HFFc6 (cell line): ENCODE results near the gene WDR31. TPM values are rescaled to one million over a fixed set of nuclear protein-coding genes. Genes with fewer than 3 reads are reported as not detected.

Source experiments
- DNase-seq: peaks from one replicate; pipeline ENCODE4 v3.0.0-alpha.2; 2018
- H3K27ac Mint-ChIP-seq: 2 replicates; pipeline ENCODE4 v1.8.0; 2020; ENCODE audit warnings: mild to moderate bottlenecking, mixed read lengths
- H3K27me3 Mint-ChIP-seq: 2 replicates; pipeline ENCODE4 v1.8.0; 2021; ENCODE audit warnings: mild to moderate bottlenecking, moderate library complexity, mixed read lengths; ENCODE audit not compliant: insufficient read depth
- H3K36me3 Mint-ChIP-seq: 2 replicates; pipeline ENCODE4 v1.8.0; 2021; ENCODE audit warnings: low read depth, mixed read lengths
- H3K4me1 Mint-ChIP-seq: 2 replicates; pipeline ENCODE4 v1.8.0; 2020; ENCODE audit warnings: low read depth, mixed read lengths
- H3K4me3 Mint-ChIP-seq: 2 replicates; pipeline ENCODE4 v1.8.0; 2020; ENCODE audit warnings: mild to moderate bottlenecking, moderate library complexity, mixed read lengths
- H3K9me3 Mint-ChIP-seq: 2 replicates; pipeline ENCODE4 v1.8.0; 2020; ENCODE audit warnings: mild to moderate bottlenecking, mixed read lengths
- total RNA-seq, 6 experiments: library from RNA; stranded (reverse); fragmentation: NEBNext Ultra II Directional; extraction: Animal tissue kit (Norgen Biotek cat#: 25700); gene quantifications; 2 replicates in 1 of 6; 3 replicates in 5 of 6; pipeline ENCODE4 v1.2.3, GENCODE V29; 2021
- TF ChIP-seq, protein P1 (sequence below): fragments of 200-600 bp; sonication (generic); IDR thresholded peaks from 2 replicates; pipeline ENCODE4 v1.5.0; 2021; ENCODE audit warnings: antibody characterized with exemption, mild to moderate bottlenecking

WDR31 gene
- total RNA-seq, 6 experiments from 2014 or later: 0.84 to 1.6 (median 1.0) TPM

DNA sequence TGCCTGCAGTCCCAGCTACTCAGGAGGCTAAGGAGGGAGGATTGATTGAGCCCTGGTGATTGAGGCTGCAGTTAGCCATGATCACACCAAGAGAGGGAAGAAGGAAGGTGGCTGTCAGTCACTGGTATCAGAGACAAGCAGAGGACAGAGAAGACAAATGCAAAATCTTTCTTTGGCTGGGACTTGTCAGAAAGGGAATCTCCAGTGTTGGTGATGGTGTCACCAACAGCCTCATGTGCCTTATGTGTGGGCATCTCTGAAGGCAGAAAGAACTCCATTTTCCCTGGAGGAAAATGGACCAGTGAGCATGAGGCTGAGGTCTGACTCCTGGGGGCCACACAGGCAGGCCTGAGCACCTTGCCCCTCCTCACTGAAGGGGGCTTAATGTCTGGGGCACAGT lies 24.8 kb downstream of the WDR31 start:
- Mint-ChIP-seq H3K36me3 (0 out of 2 replicates have a peak, but pooled peaks cover 4% of the 10 kb centered on the region), H3K27ac (no peak overlapping the region), H3K4me1 (peaks cover 16% of the 10 kb centered on the region; the same call in 1 of the 2 replicates), H3K4me3 (no peak overlapping the region), H3K9me3 (no peaks in the 10 kb centered on the region), H3K27me3 (peaks cover 11% of the 10 kb centered on the region)
- no peak for DNase-seq
- TF ChIP-seq, protein P1, sequence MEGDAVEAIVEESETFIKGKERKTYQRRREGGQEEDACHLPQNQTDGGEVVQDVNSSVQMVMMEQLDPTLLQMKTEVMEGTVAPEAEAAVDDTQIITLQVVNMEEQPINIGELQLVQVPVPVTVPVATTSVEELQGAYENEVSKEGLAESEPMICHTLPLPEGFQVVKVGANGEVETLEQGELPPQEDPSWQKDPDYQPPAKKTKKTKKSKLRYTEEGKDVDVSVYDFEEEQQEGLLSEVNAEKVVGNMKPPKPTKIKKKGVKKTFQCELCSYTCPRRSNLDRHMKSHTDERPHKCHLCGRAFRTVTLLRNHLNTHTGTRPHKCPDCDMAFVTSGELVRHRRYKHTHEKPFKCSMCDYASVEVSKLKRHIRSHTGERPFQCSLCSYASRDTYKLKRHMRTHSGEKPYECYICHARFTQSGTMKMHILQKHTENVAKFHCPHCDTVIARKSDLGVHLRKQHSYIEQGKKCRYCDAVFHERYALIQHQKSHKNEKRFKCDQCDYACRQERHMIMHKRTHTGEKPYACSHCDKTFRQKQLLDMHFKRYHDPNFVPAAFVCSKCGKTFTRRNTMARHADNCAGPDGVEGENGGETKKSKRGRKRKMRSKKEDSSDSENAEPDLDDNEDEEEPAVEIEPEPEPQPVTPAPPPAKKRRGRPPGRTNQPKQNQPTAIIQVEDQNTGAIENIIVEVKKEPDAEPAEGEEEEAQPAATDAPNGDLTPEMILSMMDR: no peak

- no peak overlapping the region for H3K4me3 Mint-ChIP-seq
- peaks cover 18% of the 10 kb centered on the region; the same call in 1 of the 2 replicates for H3K4me1 Mint-ChIP-seq
- H3K27me3 Mint-ChIP-seq: peaks cover 9% of the 10 kb centered on the region; the same call in 1 of the 2 replicates
- H3K27ac Mint-ChIP-seq: no peak overlapping the region
- H3K9me3 Mint-ChIP-seq: no peaks in the 10 kb centered on the region
- DNase-seq: no peak
- TF ChIP-seq, protein P1: no peak
- 0 out of 2 replicates have a peak, but pooled peaks cover 4% of the 10 kb centered on the region for H3K36me3 Mint-ChIP-seq
These were observed 26.8 kb downstream of the WDR31 start for GRCh38 chr9:113313261-113313660.

GRCh38 chr9:113311961-113312360 lies 28.1 kb downstream of the WDR31 start:
- Mint-ChIP-seq H3K27me3 (peaks cover 9% of the 10 kb centered on the region), H3K4me3 (no peak overlapping the region), H3K9me3 (no peaks in the 10 kb centered on the region), H3K4me1 (peaks cover 18% of the 10 kb centered on the region; the same call in 1 of the 2 replicates), H3K36me3 (no peaks in the 10 kb centered on the region), H3K27ac (no peak overlapping the region)
- TF ChIP-seq, protein P1: no peak
- DNase-seq: no peak

DNA sequence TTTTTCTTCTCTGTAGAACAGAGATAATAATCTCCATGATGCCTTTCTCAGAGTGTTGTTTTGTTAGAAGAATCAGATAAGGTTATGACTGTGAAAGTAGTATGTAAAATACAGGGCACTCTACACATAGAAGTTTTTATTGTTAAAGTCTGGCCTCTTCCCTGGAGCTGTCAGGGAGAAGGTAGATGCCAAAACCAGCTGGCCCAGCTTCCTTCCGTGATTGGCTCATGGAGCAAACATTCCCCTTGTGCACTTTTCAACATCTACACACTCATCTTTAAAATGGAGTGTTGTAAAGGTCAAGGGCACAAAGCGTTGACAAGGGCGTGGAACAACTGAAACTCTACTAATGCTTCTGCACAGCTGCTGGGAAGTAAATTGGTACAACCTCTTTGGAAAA lies 29.5 kb downstream of the WDR31 start:
- TF ChIP-seq, protein P1: no peak
- no peak overlapping the region for H3K27ac Mint-ChIP-seq

GRCh38 chr9:113309204-113309813 lies 30.8 kb downstream of the WDR31 start:
- peaks cover 11% of the 10 kb centered on the region for H3K27me3 Mint-ChIP-seq
- H3K27ac Mint-ChIP-seq: no peak overlapping the region
- peaks cover 11% of the 10 kb centered on the region; the same call in 1 of the 2 replicates for H3K4me1 Mint-ChIP-seq
- H3K9me3 Mint-ChIP-seq: no peaks in the 10 kb centered on the region
- H3K36me3 Mint-ChIP-seq: no peaks in the 10 kb centered on the region
- TF ChIP-seq, protein P1: peak; percentile 79
- DNase-seq: peak; percentile 50
- no peak overlapping the region for H3K4me3 Mint-ChIP-seq

More for the DNA sequence above, 29.5 kb downstream of the WDR31 start:
- H3K4me1 Mint-ChIP-seq: peaks cover 11% of the 10 kb centered on the region; the same call in 1 of the 2 replicates
- DNase-seq: peak; percentile 16
- no peak overlapping the region for H3K4me3 Mint-ChIP-seq
- peaks cover 13% of the 10 kb centered on the region for H3K27me3 Mint-ChIP-seq
- no peaks in the 10 kb centered on the region for H3K36me3 Mint-ChIP-seq
- H3K9me3 Mint-ChIP-seq: no peaks in the 10 kb centered on the region
